Pancreas (tissue), 10 donors: ENCODE data around the gene TRIO. TPM values are rescaled to one million over a fixed set of nuclear protein-coding genes. Genes with fewer than 3 reads are reported as not detected.

Experiments
- ATAC-seq, 4 donors: fragments of 200-7000 bp; cut with Tn5 transposase; one replicate each; pipeline versions ENCODE4 v1.8.0 to v1.9.1; 2020; ENCODE audit warnings: mild to moderate bottlenecking in 4 of 4, moderate library complexity in 4 of 4
- DNase-seq, 6 donors: peaks; one replicate each; pipeline ENCODE4 v3.0.0-alpha.2; 2020
- FAIRE-seq: peaks from 2 replicates; lab custom pipeline; 2012; peaks lifted over from hg19 to GRCh38; lab: Jason Lieb, UNC
- H3K27ac ChIP-seq, 4 donors: fragments of 200-600 bp; sonication (generic); 1 replicate in 3 of 4; 2 replicates in 1 of 4; pipeline versions ENCODE4 v1.5.0 to v1.8.0; 2020
- H3K27me3 ChIP-seq, 4 donors: fragments of 200-600 bp; one replicate each; pipeline ENCODE4 v1.8.0; 2021
- H3K36me3 ChIP-seq, 3 donors: fragments of 200-600 bp; sonication (generic) in 1 of 3; one replicate each; pipeline versions ENCODE4 v1.5.0 to v1.8.0; 2020 to 2021
- H3K4me1 ChIP-seq, 3 donors: fragments of 200-600 bp; one replicate each; pipeline ENCODE4 v1.8.0; 2021
- H3K4me3 ChIP-seq, 4 donors: fragments of 200-600 bp; sonication (generic) in 2 of 4; one replicate each; pipeline versions ENCODE4 v1.5.0 to v1.8.0; 2020 to 2021
- H3K9me3 ChIP-seq, 4 donors: fragments of 200-600 bp; one replicate each; pipeline ENCODE4 v1.8.0; 2021
- WGBS, 2 donors: extraction: QIAGEN DNeasy Blood & Tissue Kit; methylation state at CpG; one replicate each; pipeline ENCODE4 v1.1.7; 2013; 5-methylcytosine and 5-hydroxymethylcytosine counted together
- intact Hi-C, 3 donors: fragments of 100-400 bp; cut with DNase I; formaldehyde crosslinking; loops; one replicate each; pipeline versions ENCODE4 v1.11.1 to v1.14.2; 2022
- polyA plus RNA-seq, 2 donors: library from polyadenylated mRNA; stranded (reverse); fragments of 200-250 nt; gene quantifications; one replicate each; pipeline ENCODE4 v1.2.3, GENCODE V29; 2013
- total RNA-seq, 6 donors: library from RNA; stranded (reverse); fragmentation: NEBNext Ultra II Directional in 4 of 6; extraction: Animal tissue kit (Norgen Biotek cat#: 25700) in 4 of 6; gene quantifications; one replicate each; pipeline versions ENCODE4 v1.2.1 to v1.2.4, GENCODE V29; 2021 to 2023
- TF ChIP-seq, protein P1 (sequence below), 4 donors: fragments of 200-600 bp; sonication (generic) in 3 of 4; IDR thresholded peaks; one replicate each; pipeline versions ENCODE4 v1.5.0 to v1.8.0; 2021; ENCODE audit warnings: antibody characterized with exemption in 4 of 4
- donor health status: healthy with polysubstance abuse.
- donor health status: DM: no; HTN: no; CAD: no; lungs with moderate emphysema.
- donor health status: DM: no; HTN: no; CAD: no.
- donor health status: control.
- donor health status: control.
- donor health status: Bipolar disorder and iron deficiency.
- donor health status: DM: yes; HTN: yes; CAD: no.
- donor health status: DM: no; HTN: no; CAD: no.
- donor health status: DM: no; HTN: no; CAD: no.
- donor health status: DM: yes; HTN: yes; CAD: no.

TRIO gene
- total and polyA plus RNA-seq, 8 donors: 27.3 to 82.5 (median 38.3) TPM

DNA sequence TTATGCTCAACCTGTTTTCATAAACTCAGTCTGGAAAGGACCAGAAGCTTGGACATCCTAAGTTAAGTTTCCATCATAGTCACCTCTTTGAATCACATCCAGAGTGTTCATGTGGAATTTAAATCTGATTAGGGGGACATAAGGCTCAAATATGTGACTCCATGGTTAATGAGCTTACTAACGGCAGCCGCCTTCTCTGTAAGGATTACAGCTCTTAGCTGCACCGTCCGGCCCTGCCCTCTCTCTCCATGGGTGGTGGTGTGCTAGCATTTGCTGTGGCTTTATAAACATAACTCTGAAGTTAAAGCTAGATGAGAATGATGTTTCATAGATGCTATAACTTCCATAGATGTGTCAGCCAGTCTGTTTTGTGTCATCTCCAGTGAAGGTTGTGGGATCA, 156.5 kb downstream of the TRIO start:
- H3K27me3 ChIP-seq: no peaks in the 10 kb centered on the region
- no peak overlapping the region for H3K27ac ChIP-seq
- DNase-seq: no peak
- FAIRE-seq: no peak
- H3K4me3 ChIP-seq: no peak overlapping the region
- intact Hi-C loops: no loop called here
- no peaks in the 10 kb centered on the region for H3K9me3 ChIP-seq
- TF ChIP-seq, protein P1, sequence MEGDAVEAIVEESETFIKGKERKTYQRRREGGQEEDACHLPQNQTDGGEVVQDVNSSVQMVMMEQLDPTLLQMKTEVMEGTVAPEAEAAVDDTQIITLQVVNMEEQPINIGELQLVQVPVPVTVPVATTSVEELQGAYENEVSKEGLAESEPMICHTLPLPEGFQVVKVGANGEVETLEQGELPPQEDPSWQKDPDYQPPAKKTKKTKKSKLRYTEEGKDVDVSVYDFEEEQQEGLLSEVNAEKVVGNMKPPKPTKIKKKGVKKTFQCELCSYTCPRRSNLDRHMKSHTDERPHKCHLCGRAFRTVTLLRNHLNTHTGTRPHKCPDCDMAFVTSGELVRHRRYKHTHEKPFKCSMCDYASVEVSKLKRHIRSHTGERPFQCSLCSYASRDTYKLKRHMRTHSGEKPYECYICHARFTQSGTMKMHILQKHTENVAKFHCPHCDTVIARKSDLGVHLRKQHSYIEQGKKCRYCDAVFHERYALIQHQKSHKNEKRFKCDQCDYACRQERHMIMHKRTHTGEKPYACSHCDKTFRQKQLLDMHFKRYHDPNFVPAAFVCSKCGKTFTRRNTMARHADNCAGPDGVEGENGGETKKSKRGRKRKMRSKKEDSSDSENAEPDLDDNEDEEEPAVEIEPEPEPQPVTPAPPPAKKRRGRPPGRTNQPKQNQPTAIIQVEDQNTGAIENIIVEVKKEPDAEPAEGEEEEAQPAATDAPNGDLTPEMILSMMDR (IDR thresholded peaks at IDR 0.05): no peak
- 90 to 94% methylated on average over 4 of the region's 4 CpGs for WGBS, 2 donors
- peaks cover 0 to 10% (median 0%) of the 10 kb centered on the region in 3 donors for H3K36me3 ChIP-seq
- H3K4me1 ChIP-seq: no peaks in the 10 kb centered on the region
- no peak for ATAC-seq

DNA sequence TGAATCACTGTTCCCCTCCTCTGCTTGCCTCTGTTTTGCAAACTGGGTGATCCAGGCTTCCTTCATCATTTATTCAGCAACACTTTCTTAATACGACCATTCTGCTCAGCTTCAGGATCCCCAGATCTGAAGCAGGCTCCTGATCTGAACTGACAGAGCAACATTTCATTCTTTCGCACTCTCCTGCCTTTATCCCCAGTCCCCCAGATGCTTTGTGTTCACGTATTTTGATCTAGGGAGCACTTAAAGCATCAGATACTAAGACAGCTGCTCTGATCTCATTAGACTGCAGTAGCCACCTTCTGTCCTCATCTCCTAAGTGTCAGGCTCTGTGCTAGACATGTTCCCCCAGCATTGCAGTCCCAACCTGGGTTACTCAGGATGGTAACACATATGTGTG, 158.0 kb downstream of the TRIO start:
- TF ChIP-seq, protein P1 (IDR thresholded peaks at IDR 0.05): no peak
- no peaks in the 10 kb centered on the region for H3K9me3 ChIP-seq
- WGBS, 2 donors: 91 to 92% methylated on average over 3 of the region's 3 CpGs
- no peak overlapping the region for H3K4me3 ChIP-seq
- no peak for DNase-seq
- H3K27me3 ChIP-seq: no peaks in the 10 kb centered on the region
- no peak overlapping the region for H3K27ac ChIP-seq
- intact Hi-C loops: no loop called here
- FAIRE-seq: no peak
- H3K36me3 ChIP-seq: peaks cover 0 to 10% (median 0%) of the 10 kb centered on the region in 3 donors
- no peak for ATAC-seq
- H3K4me1 ChIP-seq: no peaks in the 10 kb centered on the region

DNA sequence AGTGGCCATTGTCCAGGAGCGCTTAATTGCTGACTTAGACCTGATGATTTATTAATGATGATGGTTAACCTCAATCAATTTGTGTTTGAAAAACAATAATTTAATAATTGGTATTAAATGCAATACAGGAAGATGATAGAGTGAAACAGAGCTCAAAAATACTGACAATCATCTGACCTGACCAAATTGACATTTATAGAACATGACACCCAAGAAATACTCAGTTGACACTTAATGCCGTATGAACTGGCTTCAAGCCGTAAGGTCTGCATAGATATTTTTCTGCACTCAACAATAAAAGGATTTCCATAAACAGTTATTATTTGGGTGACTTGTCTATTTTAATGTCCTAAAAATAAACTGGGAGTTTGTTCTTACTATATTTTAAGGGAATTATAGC, 159.2 kb downstream of the TRIO start:
- TF ChIP-seq, protein P1 (IDR thresholded peaks at IDR 0.05): no peak
- FAIRE-seq (no peak), DNase-seq (no peak), ATAC-seq (no peak)
- Histone ChIP-seq H3K36me3 (peaks cover 0 to 10% (median 0%) of the 10 kb centered on the region in 3 donors), H3K27me3 (no peaks in the 10 kb centered on the region), H3K4me3 (no peak overlapping the region), H3K27ac (no peak overlapping the region), H3K4me1 (no peaks in the 10 kb centered on the region), H3K9me3 (no peaks in the 10 kb centered on the region)
- intact Hi-C loops: no loop called here
- 97 to 98% methylated on average over 3 of the region's 3 CpGs for WGBS, 2 donors

DNA sequence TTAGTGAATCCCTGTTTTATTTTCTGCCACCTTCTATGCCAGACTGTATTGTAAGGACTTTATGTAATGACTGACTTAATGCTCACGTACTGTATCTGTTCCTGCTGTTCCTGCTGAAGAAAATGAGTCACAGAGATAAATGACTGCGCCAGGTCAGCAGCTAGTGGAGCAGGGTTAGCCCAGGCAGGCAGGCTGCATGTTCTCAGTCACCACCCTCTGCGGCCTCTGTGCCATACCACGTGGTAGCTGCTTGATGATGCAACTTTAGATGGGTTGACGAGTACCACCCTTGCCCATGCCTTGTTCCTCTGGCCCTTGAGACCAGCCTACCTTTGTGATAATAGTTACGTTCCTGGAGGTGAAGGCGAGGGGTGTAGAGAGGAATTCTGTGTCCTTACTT, 161.9 kb downstream of the TRIO start:
- no peaks in the 10 kb centered on the region for H3K9me3 ChIP-seq
- 86 to 88% methylated on average over 7 of the region's 7 CpGs for WGBS, 2 donors
- H3K27me3 ChIP-seq: no peaks in the 10 kb centered on the region
- FAIRE-seq: no peak
- ATAC-seq: peak in 2 of 4 donors; percentile 45 to 59
- intact Hi-C loops: no loop called here
- peaks cover 0 to 10% (median 0%) of the 10 kb centered on the region in 3 donors for H3K36me3 ChIP-seq
- no peak for DNase-seq
- H3K4me1 ChIP-seq: peaks cover 0 to 5% (median 0%) of the 10 kb centered on the region in 3 donors
- no peak overlapping the region for H3K4me3 ChIP-seq
- TF ChIP-seq, protein P1 (IDR thresholded peaks at IDR 0.05): no peak
- H3K27ac ChIP-seq: no peak overlapping the region

DNA sequence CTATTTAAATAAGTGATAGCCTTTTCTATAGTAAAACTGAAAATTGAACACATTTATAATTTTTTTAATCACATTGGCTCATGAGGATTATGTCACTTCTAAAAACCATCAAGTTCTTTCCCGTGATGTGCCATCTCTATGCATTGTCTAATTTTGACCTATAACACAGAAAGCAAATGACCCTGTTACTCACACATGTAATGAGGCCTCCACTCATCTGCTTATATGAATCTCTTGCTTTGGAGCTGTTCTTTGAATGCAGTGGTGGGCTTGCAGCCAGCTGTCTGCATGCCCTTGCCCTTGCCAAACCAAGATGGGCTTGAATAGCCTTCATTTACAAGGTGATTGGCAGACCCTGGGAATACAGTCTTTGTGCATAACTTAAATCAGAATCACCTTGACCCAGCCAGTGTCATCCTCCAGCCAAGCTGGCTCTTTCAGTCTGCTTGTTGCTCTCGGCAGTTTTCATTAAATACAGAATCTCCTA, 163.2 kb downstream of the TRIO start:
- TF ChIP-seq, protein P1 (IDR thresholded peaks at IDR 0.05): no peak
- Histone ChIP-seq H3K4me1 (peaks cover 0 to 5% (median 0%) of the 10 kb centered on the region in 3 donors), H3K9me3 (no peaks in the 10 kb centered on the region), H3K27me3 (no peaks in the 10 kb centered on the region), H3K4me3 (no peak overlapping the region), H3K27ac (no peak overlapping the region), H3K36me3 (peaks cover 0 to 6% (median 0%) of the 10 kb centered on the region in 3 donors)
- intact Hi-C loops: no loop called here
- FAIRE-seq (no peak), ATAC-seq (no peak), DNase-seq (no peak)
- WGBS, 2 donors: 94 to 95% methylated on average over 2 of the region's 2 CpGs
